ENCODE data around the gene LBHD1.
A peak's percentile ranks its signal among the peaks of the same experiment; 100 is the strongest.
"Not testable (repeated sequence)": the region's sequence is repeated elsewhere in the genome, so short reads cannot be mapped to it uniquely, and the experiment has no call there.

Gene LBHD1

DNA sequence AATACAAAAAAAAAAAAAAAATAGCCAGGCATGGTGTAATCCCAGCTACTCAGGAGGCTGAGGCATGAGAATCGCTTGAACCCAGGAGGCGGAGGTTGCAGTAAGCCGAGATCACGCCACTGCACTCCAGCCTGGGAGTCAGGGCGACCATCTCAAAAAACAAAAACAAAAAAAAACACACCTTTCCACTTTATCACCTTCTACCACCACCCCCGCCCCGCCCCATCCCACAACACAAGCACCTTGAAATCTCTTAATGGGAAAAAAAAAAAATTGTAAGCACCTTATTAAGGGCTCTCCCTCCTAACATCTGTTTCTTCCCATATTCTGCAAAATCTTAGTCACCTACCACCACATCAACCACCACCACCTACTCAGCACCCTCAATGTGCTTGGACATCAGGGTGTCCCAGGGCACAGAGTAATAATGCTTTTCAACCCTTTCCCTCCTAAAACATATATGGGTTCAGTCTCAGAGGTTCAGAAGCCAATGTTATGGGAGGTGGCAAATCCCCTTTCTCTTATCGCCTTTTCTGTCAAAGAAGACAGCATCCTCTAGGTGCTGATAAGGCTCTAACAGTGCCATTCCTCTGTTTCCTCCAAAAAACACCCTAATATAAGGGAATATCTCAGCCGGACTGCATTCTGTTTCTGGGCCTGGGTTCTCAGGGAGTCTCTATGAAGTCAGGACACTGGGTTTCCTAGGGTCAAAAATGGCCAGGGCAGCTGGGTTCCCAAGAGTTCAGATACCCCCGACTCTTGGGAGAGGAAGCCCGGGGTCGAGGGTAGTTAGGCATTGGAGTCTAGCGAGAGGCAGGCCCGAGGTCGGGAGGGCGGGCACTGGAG lies 19.7 kb downstream of the LBHD1 start:
- no peaks in the 10 kb centered on the region for H3K27me3 Mint-ChIP-seq
- no peaks in the 10 kb centered on the region for H3K9me3 Mint-ChIP-seq
- H3K27ac Mint-ChIP-seq = peak overlapping the region; percentile 81 to 96
- ATAC-seq (peak; percentile 45), DNase-seq (peak in 1 of 2 donors; percentile 43)
- peaks cover 46% of the 10 kb centered on the region for H3K4me1 Mint-ChIP-seq
- H3K4me3 Mint-ChIP-seq = peak overlapping the region; percentile 92 to 93

DNA sequence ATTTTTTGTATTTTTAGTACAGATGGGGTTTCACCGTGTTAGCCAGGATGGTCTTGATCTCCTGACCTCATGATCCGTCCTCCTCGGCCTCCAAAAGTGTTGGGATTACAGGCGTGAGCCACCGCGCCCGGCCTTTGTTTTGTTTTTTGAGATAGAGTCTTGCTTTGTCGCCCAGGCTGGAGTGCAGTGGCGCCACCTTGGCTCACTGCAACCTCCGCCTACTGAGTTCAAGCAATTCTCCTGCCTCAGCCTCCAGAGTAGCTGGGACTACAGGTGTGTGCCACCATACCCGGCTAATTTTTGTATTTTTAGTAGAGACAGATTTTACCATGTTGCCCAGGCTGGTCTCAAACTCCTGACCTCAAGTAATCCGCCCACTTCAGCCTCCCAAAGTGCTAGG lies 21.8 kb downstream of the LBHD1 start:
- H3K4me1 Mint-ChIP-seq = peaks cover 57% of the 10 kb centered on the region
- H3K9me3 Mint-ChIP-seq, ATAC-seq, H3K27me3 Mint-ChIP-seq, H3K4me3 Mint-ChIP-seq, DNase-seq: not testable (repeated sequence)
- H3K27ac Mint-ChIP-seq = peak overlapping the region in 1 of 2 donors; percentile 91

DNA sequence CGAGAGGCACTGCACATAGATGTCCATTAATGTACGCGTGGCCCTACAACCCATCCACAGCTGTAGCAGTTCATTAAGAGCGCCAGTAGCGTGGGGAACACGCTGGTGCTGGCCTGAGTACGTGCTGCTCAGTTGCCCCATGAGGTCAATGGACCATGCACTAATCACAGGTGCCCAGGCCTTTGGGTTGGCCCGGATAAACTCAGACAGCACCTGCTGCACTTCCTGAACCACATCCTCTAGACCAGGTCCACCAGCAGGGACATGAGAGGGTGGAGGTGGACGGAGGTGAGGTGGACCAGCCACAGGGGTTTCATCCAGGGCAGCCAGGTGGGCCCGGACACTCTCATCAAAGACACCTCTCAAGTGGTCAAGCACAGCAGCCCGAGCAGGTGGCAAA lies 22.6 kb downstream of the LBHD1 start:
- H3K9me3 Mint-ChIP-seq = no peaks in the 10 kb centered on the region
- no peak overlapping the region for H3K4me3 Mint-ChIP-seq
- DNase-seq (no peak), ATAC-seq (no peak)
- no peaks in the 10 kb centered on the region for H3K27me3 Mint-ChIP-seq
- H3K4me1 Mint-ChIP-seq = peaks cover 58% of the 10 kb centered on the region
- H3K27ac Mint-ChIP-seq = peak overlapping the region in 1 of 2 donors; percentile 39

DNA sequence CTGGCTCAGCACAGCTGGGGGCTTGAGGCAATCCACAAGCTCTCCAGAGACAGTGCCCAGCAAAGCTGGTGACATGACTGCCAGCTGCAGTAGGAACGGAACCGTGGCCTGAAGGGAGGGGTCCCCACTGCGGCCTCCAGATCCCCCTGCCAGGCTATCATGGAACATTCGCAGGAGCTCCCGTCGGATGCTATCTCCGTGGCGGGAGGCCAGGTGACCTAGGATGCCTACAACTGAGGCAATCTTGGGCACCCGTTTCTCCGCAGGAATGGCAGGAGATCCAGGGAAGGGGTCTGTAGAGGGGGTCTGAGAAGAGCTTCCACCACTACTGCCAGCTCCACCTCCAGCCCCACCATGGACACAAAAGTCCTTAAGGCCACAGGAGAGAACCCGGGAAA lies 23.1 kb downstream of the LBHD1 start:
- DNase-seq (no peak), ATAC-seq (no peak)
- Mint-ChIP-seq H3K4me3 (no peak overlapping the region), H3K9me3 (no peaks in the 10 kb centered on the region), H3K27me3 (no peaks in the 10 kb centered on the region), H3K4me1 (peaks cover 58% of the 10 kb centered on the region), H3K27ac (no peak overlapping the region)

DNA sequence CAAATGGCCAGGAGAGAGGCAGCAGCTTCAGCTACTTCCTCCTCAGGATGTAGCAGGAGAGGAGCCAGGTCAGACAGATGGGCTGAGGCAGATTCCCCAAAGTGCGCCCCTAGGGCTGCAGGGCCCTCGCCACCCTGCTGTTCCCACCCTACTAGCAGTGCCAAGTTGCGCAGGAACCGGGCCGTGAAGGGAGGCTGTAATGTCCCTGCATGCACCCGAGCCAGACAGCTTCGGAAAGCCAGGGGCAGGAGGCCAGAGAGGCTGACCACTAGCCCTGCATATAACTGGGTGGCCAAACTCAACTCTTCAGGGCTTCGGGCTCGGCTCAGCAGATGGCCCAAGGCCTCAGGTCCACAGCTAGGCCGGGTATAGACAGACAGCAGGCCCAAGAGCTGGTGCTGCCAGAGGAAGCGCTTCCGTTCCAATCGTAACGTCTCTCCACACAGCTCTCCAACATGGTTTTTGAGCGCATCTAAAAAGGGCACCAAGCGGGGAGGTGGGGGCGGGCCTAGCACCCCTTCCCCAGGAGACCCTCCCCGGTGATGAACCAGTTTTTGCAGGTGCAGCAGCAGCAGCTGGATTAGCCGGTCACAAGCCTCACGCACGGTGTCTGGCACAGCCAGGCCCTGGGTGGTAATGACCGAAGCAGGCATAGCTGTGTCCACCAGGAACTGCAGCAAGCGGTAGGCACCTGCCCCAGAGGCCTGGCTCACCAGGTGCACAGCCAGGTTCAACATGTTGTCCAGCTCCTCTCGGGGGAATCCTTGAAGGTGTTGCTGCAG lies 23.7 kb downstream of the LBHD1 start:
- no peaks in the 10 kb centered on the region for H3K9me3 Mint-ChIP-seq
- peaks cover 53% of the 10 kb centered on the region for H3K4me1 Mint-ChIP-seq
- no peak for DNase-seq
- no peaks in the 10 kb centered on the region for H3K27me3 Mint-ChIP-seq
- no peak for ATAC-seq
- no peak overlapping the region for H3K27ac Mint-ChIP-seq
- no peak overlapping the region for H3K4me3 Mint-ChIP-seq

DNA sequence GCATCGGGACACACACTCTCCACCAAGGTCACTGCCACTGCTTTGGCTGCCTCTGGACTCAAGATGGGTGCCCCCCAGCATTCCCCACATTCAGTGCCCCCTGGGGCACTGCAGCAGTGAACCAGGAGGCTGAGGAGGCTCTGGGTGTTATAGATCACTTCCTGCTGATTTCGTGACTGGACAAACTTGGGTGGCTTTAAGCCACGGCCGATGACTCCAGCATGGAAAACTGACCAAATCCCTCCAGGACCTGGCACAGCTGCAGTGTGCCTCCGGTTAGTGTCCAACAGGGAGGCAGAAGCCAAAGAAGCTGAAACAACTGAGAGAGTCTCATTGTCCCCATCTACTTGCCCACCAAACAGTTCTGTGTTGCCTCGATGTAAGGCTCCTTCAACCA lies 24.5 kb downstream of the LBHD1 start:
- peak overlapping the region in 1 of 2 donors; percentile 49 for H3K4me3 Mint-ChIP-seq
- H3K4me1 Mint-ChIP-seq = peaks cover 54% of the 10 kb centered on the region
- DNase-seq (no peak), ATAC-seq (no peak)
- no peaks in the 10 kb centered on the region for H3K9me3 Mint-ChIP-seq
- no peak overlapping the region for H3K27ac Mint-ChIP-seq
- H3K27me3 Mint-ChIP-seq = no peaks in the 10 kb centered on the region

DNA sequence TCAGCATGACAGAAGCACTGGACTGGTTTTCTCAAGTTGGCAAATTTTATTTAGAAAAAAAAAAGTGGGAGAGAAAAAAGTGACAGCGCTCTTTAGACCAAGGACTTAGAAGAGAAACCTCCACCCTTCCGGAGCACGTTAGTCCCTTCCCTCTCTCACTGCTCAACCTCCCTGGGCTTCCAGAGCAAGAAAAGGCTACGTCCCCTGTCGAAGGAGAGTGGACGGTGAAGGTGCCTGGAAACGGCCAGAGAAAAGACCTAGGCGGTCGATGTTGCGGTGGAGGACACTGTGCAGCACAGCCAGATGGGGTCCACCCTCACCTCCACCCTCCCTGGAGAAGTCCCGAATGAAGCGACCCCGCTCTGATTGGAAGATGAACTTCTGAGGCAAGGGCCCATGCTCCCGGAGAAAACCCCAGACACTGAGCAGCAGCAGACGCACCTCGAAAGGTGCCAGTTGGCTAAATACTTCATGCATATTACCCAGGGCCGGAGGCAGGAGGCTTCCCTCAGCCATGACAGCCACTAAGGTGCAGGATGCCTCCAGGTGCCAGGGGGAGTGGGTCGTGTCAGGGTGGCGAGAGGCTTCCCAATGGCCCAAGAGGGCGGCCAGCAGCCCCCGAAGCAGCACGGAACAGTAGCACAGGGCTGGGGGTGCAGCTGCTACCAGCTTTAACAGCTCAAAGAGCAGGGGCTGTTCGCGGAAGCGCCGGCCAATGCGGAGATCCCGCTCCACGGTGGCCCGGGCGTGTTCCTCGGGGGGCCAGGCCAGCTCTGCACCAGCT lies 25.1 kb downstream of the LBHD1 start:
- Mint-ChIP-seq H3K9me3 (no peaks in the 10 kb centered on the region), H3K27me3 (no peaks in the 10 kb centered on the region), H3K27ac (peak overlapping the region; percentile 97 to 98), H3K4me1 (peaks cover 54% of the 10 kb centered on the region), H3K4me3 (peak overlapping the region; percentile 95 to 97)
- DNase-seq = no peak
- ATAC-seq = no peak

DNA sequence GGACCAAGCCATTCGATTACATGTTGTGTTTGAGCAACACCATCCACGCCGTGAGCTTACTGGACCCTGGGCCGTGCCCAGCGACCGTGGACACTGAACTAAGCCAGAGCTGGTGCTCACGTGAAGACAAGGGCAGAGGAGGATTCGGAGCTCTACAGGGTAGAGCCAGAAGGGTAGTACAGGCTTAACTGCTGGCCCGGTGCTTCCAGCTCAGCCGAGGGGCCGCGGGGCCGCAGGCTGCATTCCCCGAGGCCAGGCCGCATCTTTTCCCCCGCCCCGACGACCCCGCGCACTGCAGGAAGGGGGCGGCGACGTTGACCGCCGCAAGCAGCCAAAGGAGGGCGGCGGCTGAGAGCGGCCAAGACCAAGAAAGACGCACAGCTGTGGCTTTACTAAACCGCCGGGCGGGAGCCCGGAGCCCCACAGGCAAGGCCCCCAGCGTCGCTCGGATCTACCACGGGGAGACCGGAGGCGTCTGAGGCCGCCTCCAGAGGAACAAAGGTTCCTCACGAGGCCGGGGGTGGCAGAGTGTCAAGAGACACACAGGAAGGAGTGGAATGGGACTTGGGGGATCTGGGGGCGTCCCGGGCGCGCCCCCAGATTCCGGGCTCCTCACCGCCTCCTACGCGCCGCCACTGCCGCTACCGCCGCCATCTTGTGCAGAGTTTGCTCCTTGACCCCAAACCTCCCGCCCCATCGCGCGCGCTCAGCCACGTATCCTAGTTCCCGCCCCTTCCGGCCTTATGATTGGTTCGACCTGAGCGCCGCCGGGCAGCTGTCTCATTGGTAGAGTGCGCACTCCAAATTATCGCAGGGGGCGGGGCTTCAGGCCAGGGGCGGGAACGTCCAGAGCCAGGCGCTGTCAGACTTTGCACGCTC lies 25.9 kb downstream of the LBHD1 start, which contains the start of gene GANAB:
Gene GANAB, minus strand, starts transcription at position 668 of the 879 bp plus-strand sequence. Its CDS starts 14 bp downstream, at position 654.
- H3K27ac Mint-ChIP-seq = peak within 1 kb of the TSS; percentile 97 to 98
- H3K27me3 Mint-ChIP-seq = no peaks in the 10 kb centered on the region
- H3K9me3 Mint-ChIP-seq = no peaks in the 10 kb centered on the region
- DNase-seq (peak; percentile 97 to 98), ATAC-seq (peak; percentile 97)
- H3K4me3 Mint-ChIP-seq = peak within 1 kb of the TSS; percentile 95 to 97
- H3K4me1 Mint-ChIP-seq = peaks cover 57% of the 10 kb centered on the region

DNA sequence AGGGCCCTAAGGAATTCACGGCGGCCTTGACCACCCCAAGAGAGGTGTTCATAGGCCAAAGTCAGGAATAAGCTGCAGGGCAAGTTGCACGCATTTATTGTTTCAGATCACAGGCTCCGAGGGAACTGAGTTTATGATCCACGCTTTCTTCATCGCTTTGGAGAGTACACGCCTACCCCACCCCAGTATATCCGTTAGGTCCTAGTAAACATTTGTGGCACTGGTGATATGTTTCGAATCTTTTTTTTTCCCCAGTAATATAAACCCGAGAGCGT lies 26.5 kb downstream of the LBHD1 start:
- Mint-ChIP-seq H3K4me1 (peaks cover 59% of the 10 kb centered on the region), H3K9me3 (no peaks in the 10 kb centered on the region), H3K27ac (peak overlapping the region; percentile 97 to 98), H3K27me3 (no peaks in the 10 kb centered on the region), H3K4me3 (peak overlapping the region; percentile 95 to 97)
- no peak for DNase-seq
- ATAC-seq = peak; percentile 0

DNA sequence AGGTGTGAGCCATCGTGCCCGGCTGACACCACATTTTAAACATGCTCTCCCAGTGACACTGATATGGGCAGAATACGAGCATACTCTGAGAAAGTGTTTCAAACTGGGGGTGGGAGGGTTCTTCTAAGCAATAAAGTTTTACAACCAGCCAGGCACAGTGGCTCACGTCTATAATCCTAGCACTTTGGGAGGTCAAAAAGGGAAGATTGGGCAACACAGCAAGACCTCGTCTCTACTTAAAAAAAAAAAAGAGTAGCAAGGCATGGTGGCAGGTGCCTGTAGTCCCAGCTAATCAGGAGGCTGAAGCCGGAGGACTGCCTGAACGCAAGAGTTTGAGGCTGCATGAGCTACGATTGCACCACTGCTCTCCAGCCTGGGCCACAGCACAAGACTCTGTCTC lies 27.8 kb downstream of the LBHD1 start:
- ATAC-seq = no peak
- Mint-ChIP-seq H3K27me3 (no peaks in the 10 kb centered on the region), H3K4me1 (peaks cover 65% of the 10 kb centered on the region), H3K27ac (peak overlapping the region; percentile 22 to 37), H3K4me3 (peak overlapping the region; percentile 35 to 37), H3K9me3 (peaks cover 0 to 5% of the 10 kb centered on the region in 2 donors)
- DNase-seq = no peak

DNA sequence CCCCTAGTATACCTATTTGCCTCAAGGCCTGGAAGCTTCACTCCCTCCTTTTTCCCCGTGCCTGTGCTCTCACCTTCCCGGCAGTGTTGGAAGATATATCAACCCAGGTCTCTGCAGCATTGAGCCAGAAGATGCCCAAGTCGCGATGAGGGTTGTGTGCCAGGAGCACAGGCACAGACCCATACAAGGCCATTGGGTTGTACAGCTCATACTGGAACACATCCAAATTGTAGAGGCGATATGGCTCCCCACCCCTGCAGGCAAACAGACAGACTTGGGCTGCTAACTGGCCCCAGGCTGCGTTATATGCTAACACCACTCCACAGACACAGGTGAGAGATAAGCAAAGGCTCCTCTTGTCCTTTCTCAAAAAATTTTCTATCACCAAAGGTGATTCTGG lies 39.6 kb downstream of the LBHD1 start:
- Mint-ChIP-seq H3K4me3 (no peak overlapping the region), H3K4me1 (peaks cover 44% of the 10 kb centered on the region), H3K27ac (no peak overlapping the region), H3K9me3 (no peaks in the 10 kb centered on the region), H3K27me3 (no peaks in the 10 kb centered on the region)
- ATAC-seq = no peak
- no peak for DNase-seq

DNA sequence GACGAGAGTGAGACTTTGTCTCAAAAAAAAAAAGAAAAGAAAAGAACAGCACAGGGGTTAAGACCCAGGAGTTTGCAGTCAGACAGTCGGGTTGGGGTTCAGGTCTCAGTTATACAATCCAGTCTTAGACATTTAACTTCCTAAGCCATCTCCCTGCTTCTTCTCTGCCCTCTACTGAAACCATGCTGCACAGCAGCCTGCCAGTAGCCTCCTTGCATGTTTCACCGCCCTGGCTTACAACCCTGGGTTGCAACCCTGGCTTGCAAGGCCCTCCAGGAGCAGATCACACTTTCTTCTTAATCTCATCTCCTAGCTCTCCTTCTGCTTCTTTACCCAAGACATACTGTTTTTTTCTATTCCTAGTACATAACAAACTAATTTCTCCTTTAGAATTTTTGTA lies 44.4 kb downstream of the LBHD1 start:
- H3K4me1 Mint-ChIP-seq = peaks cover 21% of the 10 kb centered on the region
- no peak for DNase-seq
- no peak overlapping the region for H3K4me3 Mint-ChIP-seq
- H3K27ac Mint-ChIP-seq = no peak overlapping the region
- H3K27me3 Mint-ChIP-seq = no peaks in the 10 kb centered on the region
- H3K9me3 Mint-ChIP-seq = no peaks in the 10 kb centered on the region
- ATAC-seq = peak; percentile 58

DNA sequence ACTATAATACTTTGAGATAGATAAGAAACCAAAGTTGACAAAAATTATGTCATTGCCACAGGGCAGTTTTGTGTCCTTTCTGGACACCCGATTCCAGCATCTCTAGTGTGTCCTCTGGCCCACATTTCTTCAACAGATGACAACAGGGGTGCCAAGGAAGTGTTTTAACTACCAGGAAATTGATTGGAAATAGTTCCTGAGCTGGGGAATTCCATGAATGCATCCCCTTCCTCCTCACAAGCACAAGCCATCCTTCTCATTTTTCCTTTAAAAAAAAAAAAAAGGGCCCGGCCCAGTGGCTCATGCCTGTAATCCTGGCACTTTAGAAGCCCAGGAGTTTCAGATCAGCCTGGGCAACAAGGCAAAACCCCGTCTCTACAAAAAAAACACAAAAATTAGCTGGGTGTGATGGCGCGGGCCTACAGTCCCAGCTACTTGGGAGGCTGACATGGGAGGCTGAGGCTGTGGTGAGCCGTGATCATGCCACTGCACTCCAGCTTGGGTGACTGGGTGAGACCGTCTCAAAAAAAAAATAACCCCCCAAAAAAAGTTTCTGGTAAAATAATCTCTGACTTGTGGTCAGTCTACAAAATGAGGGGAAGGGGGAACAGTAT lies 49.5 kb downstream of the LBHD1 start:
- ATAC-seq = no peak
- Mint-ChIP-seq H3K27ac (peak overlapping the region; percentile 93 to 94), H3K9me3 (no peaks in the 10 kb centered on the region), H3K27me3 (no peaks in the 10 kb centered on the region), H3K4me1 (peaks cover 45% of the 10 kb centered on the region), H3K4me3 (peak overlapping the region; percentile 78 to 89)
- no peak for DNase-seq

Measured in stimulated activated naive CD8-positive, alpha-beta T cell treated with anti-CD3 and anti-CD28 coated beads, Interleukin-15, amount 100 ng/mL, for 72 hours (primary cell).